ENCODE data around the gene PRKCB. TPM values are rescaled to one million over a fixed set of nuclear protein-coding genes. Genes with fewer than 3 reads are reported as not detected.
"Not testable (repeated sequence)": the region's sequence is repeated elsewhere in the genome, so short reads cannot be mapped to it uniquely, and the experiment has no call there.

Gene PRKCB
- total and polyA plus RNA-seq, 8 donors, result 13.5 to 74.3 (median 57.0) TPM

- ATAC-seq, result no peak
- Histone ChIP-seq H3K9me3 (no peaks in the 10 kb centered on the region), H3K4me1 (no peaks in the 10 kb centered on the region), H3K4me3 (no peak overlapping the region), H3K36me3 (peaks cover 0 to 5% of the 10 kb centered on the region in 2 donors), H3K27ac (no peak overlapping the region), H3K27me3 (peaks cover 0 to 5% of the 10 kb centered on the region in 2 donors)
- TF ChIP-seq CTCF (IDR thresholded peaks at IDR 0.05), result no peak
- intact Hi-C loops (cut with DNase I), result no loop called here
- DNase-seq, result no peak
Measured at GRCh38 chr16:24027466-24027865, 191.7 kb downstream of the PRKCB start.

- H3K9me3 ChIP-seq; ATAC-seq; DNase-seq; H3K4me3 ChIP-seq; H3K27ac ChIP-seq; H3K4me1 ChIP-seq; H3K27me3 ChIP-seq; intact Hi-C loops (cut with DNase I): not testable (repeated sequence)
- H3K36me3 ChIP-seq, result peaks cover 0 to 20% of the 10 kb centered on the region in 2 donors
Measured at GRCh38 chr16:24029841-24030240, 194.1 kb downstream of the PRKCB start.

- intact Hi-C loops (cut with DNase I), result no loop called here
- no peak for ATAC-seq
- Histone ChIP-seq H3K4me1 (no peaks in the 10 kb centered on the region), H3K27me3 (peaks cover 0 to 23% of the 10 kb centered on the region in 2 donors), H3K36me3 (peaks cover 0 to 25% of the 10 kb centered on the region in 2 donors), H3K27ac (no peak overlapping the region), H3K9me3 (no peaks in the 10 kb centered on the region), H3K4me3 (no peak overlapping the region)
- no peak for DNase-seq
- TF ChIP-seq CTCF (IDR thresholded peaks at IDR 0.05), result no peak
Measured at GRCh38 chr16:24035127-24035842, 199.5 kb downstream of the PRKCB start.

GRCh38 chr16:24036038-24036543, 200.3 kb downstream of the PRKCB start:
- ATAC-seq (no peak), DNase-seq (no peak)
- Histone ChIP-seq H3K4me1 (no peaks in the 10 kb centered on the region), H3K4me3 (no peak overlapping the region), H3K9me3 (no peaks in the 10 kb centered on the region), H3K27me3 (peaks cover 0 to 27% of the 10 kb centered on the region in 2 donors), H3K27ac (no peak overlapping the region), H3K36me3 (peaks cover 0 to 25% of the 10 kb centered on the region in 2 donors)
- TF ChIP-seq CTCF (IDR thresholded peaks at IDR 0.05), result no peak
- intact Hi-C loops (cut with DNase I), result no loop called here

GRCh38 chr16:24036614-24037013, 200.8 kb downstream of the PRKCB start:
- Histone ChIP-seq H3K9me3 (no peaks in the 10 kb centered on the region), H3K27me3 (peaks cover 0 to 29% of the 10 kb centered on the region in 2 donors), H3K4me3 (no peak overlapping the region), H3K27ac (no peak overlapping the region), H3K36me3 (peaks cover 0 to 25% of the 10 kb centered on the region in 2 donors), H3K4me1 (no peaks in the 10 kb centered on the region)
- intact Hi-C loops (cut with DNase I), result no loop called here
- DNase-seq (peak in 2 of 4 donors; percentile 37 to 64), ATAC-seq (peak; percentile 79)
- TF ChIP-seq CTCF (IDR thresholded peaks at IDR 0.05), result peak; percentile 43 to 50
